ENCODE results near the gene TM9SF4.
"Not testable (repeated sequence)": the region's sequence is repeated elsewhere in the genome, so short reads cannot be mapped to it uniquely, and the experiment has no call there.

Gene TM9SF4

GRCh38 chr20:32150291-32150848 is 40.9 kb downstream of the TM9SF4 start:
- no peak for DNase-seq
- intact Hi-C loops (cut with DNase I) = no loop called here

GRCh38 chr20:32152421-32153155 is 43.1 kb downstream of the TM9SF4 start:
- intact Hi-C loops (cut with DNase I) = no loop called here
- peak in 23 of 42 donors; percentile 8 to 68 (median 32) for DNase-seq

GRCh38 chr20:32153156-32153665 is 43.7 kb downstream of the TM9SF4 start:
- DNase-seq = no peak
- intact Hi-C loops (cut with DNase I) = no loop called here

- DNase-seq = no peak
- intact Hi-C loops (cut with DNase I) = no loop called here
These were observed 44.3 kb downstream of the TM9SF4 start for GRCh38 chr20:32153771-32154170.

GRCh38 chr20:32155017-32155981 is 45.8 kb downstream of the TM9SF4 start:
- intact Hi-C loops (cut with DNase I) = no loop called here
- DNase-seq = peak in 41 of 42 donors; percentile 8 to 82 (median 55)

GRCh38 chr20:32157611-32158010 is 48.1 kb downstream of the TM9SF4 start:
- DNase-seq = peak in 1 of 42 donors; percentile 9
- intact Hi-C loops (cut with DNase I) = no loop called here

GRCh38 chr20:32158351-32158750 is 48.8 kb downstream of the TM9SF4 start:
- intact Hi-C loops (cut with DNase I) = no loop called here
- peak in 1 of 42 donors; percentile 8 for DNase-seq

GRCh38 chr20:32158943-32159660 is 49.6 kb downstream of the TM9SF4 start:
- intact Hi-C loops (cut with DNase I) = no loop called here
- DNase-seq = peak in 1 of 42 donors; percentile 19

GRCh38 chr20:32159766-32160221 is 50.3 kb downstream of the TM9SF4 start:
- intact Hi-C loops (cut with DNase I) = no loop called here

GRCh38 chr20:32160341-32160740 is 50.8 kb downstream of the TM9SF4 start:
- intact Hi-C loops (cut with DNase I) = no loop called here
- no peak for DNase-seq

More at GRCh38 chr20:32159766-32160221, 50.3 kb downstream of the TM9SF4 start:
- no peak for DNase-seq

- intact Hi-C loops (cut with DNase I) = no loop called here
- no peak for DNase-seq
These were observed 52.8 kb downstream of the TM9SF4 start for GRCh38 chr20:32162351-32162750.

GRCh38 chr20:32163951-32164350 is 54.4 kb downstream of the TM9SF4 start:
- intact Hi-C loops (cut with DNase I) = no loop called here
- DNase-seq = no peak

- DNase-seq = peak in 39 of 42 donors; percentile 21 to 80 (median 58)
- intact Hi-C loops (cut with DNase I) = no loop called here
These were observed 55.6 kb downstream of the TM9SF4 start for GRCh38 chr20:32164984-32165735.

GRCh38 chr20:32165836-32166545 is 56.5 kb downstream of the TM9SF4 start:
- no peak for DNase-seq
- intact Hi-C loops (cut with DNase I) = no loop called here

- intact Hi-C loops (cut with DNase I) = no loop called here
- peak in 1 of 42 donors; percentile 32 for DNase-seq
These were observed 58.0 kb downstream of the TM9SF4 start for GRCh38 chr20:32167552-32167951.

GRCh38 chr20:32168184-32168910 is 58.8 kb downstream of the TM9SF4 start:
- no peak for DNase-seq
- intact Hi-C loops (cut with DNase I) = no loop called here

- peak in 1 of 42 donors; percentile 23 for DNase-seq
- intact Hi-C loops (cut with DNase I) = not testable (repeated sequence)
These were observed 68.2 kb downstream of the TM9SF4 start for GRCh38 chr20:32177696-32178095.
